DOHH2 (cell line): ENCODE measurements around the gene SPP2.

ENCODE experiments used
- EZH2phosphoT487 ChIP-seq: fragments of 200-600 bp; sonication (generic); IDR thresholded peaks from 2 replicates; pipeline ENCODE4 v1.6.1; 2017; ENCODE audit warnings: borderline replicate concordance, mild to moderate bottlenecking, antibody characterized with exemption, low read length, moderate library complexity, mixed read lengths
- TF ChIP-seq, protein P1 (sequence below): fragments of 200-600 bp; sonication (generic); IDR thresholded peaks from one replicate; pipeline ENCODE4 v1.5.1; 2014; ENCODE audit warnings: antibody characterized with exemption, mild to moderate bottlenecking, low read depth, low read length; ENCODE audit not compliant: poor library complexity, severe bottlenecking

GRCh38 chr2:234051374-234052070 is 1.0 kb downstream of the SPP2 start:
- TF ChIP-seq, protein P1, sequence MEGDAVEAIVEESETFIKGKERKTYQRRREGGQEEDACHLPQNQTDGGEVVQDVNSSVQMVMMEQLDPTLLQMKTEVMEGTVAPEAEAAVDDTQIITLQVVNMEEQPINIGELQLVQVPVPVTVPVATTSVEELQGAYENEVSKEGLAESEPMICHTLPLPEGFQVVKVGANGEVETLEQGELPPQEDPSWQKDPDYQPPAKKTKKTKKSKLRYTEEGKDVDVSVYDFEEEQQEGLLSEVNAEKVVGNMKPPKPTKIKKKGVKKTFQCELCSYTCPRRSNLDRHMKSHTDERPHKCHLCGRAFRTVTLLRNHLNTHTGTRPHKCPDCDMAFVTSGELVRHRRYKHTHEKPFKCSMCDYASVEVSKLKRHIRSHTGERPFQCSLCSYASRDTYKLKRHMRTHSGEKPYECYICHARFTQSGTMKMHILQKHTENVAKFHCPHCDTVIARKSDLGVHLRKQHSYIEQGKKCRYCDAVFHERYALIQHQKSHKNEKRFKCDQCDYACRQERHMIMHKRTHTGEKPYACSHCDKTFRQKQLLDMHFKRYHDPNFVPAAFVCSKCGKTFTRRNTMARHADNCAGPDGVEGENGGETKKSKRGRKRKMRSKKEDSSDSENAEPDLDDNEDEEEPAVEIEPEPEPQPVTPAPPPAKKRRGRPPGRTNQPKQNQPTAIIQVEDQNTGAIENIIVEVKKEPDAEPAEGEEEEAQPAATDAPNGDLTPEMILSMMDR: no peak
- TF ChIP-seq EZH2phosphoT487: no peak
